GM21825 (cell line): ENCODE data around the gene SHLD1.

Experiments
- ATAC-seq: cut with Tn5 transposase; IDR thresholded peaks from one replicate; pipeline ENCODE4 v1.9.1; 2021; ENCODE audit warnings: mild to moderate bottlenecking, moderate library complexity; ENCODE audit not compliant: unreplicated experiment

SHLD1 gene

DNA sequence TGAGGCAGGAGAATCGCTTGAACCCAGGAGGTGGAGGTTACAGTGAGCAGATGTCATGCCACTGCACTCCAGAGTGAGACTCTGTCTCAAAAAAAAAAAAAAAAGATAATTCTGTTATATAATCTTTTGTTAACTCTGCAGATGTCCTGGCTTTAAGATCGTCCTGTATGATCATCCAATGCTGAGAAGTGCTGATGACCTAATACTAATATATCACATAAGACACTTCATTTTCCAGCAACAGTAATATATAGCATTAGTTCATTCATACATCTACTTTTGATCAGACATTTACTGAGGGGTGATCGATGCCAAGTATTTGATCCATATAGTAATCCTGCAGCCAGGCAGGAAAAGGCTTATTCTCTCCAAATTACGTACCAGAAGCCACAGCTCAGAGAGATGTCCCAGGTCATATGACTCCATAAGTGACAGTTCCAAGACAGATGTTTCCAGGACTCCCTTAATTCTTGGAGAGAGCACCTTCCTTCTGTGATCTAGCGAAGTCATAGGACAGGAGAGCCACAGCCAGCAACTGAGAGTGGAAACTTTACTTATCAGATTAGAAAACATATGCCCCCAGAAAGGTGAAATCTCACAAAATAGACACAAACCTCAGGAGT, 60.7 kb downstream of the SHLD1 start:
- ATAC-seq = no peak

DNA sequence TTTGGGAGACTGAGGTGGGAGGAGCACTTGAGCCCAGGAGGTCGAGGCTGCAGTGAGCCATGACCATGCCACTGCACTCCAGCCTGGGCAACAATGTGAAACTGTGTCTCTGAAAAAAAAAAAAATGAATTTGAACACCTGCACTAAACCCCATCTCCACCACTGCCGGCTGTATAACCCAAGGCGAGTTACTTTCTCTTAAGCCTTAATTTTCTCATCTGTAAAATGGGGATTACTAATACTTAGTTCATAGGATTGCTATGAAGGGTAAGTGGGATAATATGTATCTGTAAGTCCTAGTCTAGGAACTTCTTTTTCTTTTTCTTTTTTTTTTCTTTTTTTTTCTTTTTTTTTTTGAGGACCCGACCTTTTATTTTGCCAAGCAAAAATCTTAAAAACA, 61.5 kb downstream of the SHLD1 start:
- ATAC-seq = no peak

- no peak for ATAC-seq
These were observed 68.1 kb downstream of the SHLD1 start for GRCh38 chr20:5818346-5818681.

GRCh38 chr20:5820738-5821137, 70.5 kb downstream of the SHLD1 start:
- ATAC-seq = no peak

- ATAC-seq = no peak
These were observed 71.5 kb downstream of the SHLD1 start for GRCh38 chr20:5821627-5822215.

DNA sequence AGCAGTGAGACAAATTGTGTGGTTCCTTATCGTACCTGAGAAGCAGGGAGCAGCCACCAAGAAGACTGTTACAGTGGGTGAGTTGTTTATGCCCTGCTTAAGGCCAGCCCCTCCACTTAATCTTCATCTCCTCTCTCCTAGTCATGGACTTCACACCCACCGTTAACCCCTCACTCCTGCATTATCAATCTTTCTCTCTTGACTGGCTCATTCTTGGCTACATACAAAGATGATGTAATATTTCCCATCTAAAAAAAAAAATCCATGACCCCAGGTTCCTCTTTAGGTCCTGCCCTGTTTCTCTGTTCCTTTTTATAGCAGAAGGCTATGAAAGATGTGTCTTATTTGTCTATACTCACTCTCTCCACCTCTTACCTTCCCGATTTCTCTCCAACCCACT, 72.4 kb downstream of the SHLD1 start:
- ATAC-seq = no peak

GRCh38 chr20:5825130-5825719, 75.0 kb downstream of the SHLD1 start:
- ATAC-seq = no peak

DNA sequence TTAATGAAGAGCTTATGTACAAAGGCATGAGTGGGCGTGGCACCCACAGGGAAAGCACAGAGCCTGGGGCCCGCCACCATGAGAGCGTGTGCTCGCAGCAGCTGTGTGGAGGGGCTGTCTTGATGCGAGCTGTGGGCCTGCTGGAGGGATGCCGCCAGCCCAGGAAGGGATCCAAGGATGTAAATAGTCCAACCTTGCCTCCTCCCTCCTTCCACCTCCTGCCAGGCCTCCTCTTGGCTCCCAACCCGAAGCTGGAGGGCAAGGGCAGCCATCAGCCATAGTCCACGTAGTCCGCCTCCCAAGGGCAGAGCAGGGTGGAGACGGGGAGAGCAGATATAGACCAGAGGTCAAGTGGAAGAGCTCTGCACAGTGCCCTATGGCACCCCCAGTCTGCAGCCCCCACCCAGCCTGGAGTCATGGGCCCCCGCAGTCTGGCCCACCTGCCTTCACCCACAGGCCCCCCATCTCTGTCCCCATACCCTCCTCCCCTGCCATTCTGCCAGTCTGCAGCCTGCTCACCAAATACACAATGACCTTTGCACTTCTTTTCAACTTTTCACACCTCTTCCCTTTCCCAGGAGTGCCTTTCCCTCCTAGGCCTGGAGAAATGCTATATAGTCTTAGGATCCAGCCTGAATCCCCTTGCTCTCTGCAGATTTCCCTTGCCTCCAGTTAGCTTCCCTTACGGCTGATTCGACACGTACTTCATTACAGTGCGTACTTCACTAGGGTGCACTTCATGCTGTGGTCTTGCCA, 77.1 kb downstream of the SHLD1 start:
- ATAC-seq = no peak

DNA sequence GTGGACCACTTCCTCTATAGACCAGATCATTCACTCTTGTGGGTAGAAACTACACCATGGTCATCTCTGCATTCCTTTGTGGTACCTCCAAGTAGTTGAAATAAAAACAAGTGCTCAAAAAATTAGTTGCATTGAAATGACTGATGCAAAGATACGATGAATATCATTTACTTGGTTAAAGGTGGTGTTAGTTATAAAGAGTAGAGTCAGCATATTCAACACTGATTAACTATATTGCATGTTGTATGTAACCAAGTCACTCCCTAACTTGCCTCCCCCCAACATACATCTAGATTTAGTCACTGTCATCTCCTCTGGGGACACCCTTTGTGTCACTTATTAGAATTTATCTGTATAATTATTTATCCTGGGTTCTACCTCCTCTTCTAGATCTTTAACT, 77.7 kb downstream of the SHLD1 start:
- ATAC-seq = no peak

DNA sequence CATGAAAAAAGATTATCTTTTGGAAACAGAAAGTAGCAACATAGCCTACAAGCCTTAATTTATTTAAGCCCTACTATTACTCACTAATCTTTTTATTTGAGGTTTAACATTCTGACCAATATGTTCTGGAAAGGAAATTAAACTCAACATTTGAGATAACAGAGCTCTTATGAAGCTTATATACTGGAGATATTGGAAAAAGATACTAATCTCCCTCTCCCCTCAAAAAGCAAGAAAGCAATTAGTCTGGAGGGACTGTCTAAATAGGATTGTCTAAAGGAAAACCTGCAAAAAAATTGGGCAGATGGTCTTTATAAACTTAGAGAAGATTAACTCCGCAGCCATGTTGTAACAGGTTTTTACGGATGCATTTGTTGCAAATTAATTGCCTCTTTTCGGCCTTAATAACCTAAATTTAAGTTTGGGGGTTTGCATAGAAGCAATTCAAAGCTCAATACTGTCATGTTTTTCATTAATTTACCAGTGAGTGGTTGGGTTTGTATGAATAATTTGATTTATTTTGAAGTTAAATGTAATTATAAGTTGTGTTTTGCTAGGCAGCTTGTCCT, 79.1 kb downstream of the SHLD1 start:
- ATAC-seq = no peak

DNA sequence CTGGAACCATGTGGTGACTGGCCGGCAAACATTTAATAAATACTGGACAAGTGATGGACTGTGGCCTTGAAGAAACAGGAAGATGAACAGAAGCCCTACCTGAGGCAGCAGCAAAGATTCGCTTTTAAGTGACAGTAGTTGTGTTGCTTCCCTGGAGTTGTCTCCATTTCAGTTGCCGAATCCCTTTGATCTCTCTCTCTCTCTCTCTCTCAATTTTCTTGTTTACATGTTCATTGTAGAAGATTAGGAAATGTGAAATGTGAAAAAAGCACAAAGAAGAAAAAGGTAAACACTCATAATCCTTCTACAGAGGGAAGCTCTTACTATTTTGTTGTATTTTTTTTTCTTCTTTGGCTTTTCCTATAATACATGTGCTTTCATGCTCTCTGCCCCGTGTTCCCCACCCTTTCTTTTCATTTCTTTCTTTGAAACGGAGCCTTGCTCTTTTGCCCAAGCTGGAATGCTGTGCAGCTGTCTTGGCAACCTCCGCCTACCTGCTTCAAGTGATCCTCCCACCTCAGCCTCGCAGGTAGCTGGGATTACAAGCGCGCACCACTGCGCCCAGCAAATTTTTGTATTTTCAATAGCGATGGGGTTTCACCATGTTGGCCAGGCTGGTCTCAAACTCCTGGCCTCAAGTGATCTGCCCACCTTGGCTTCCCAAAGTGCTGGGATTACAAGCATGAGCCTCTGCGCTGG, 81.5 kb downstream of the SHLD1 start:
- ATAC-seq = no peak

DNA sequence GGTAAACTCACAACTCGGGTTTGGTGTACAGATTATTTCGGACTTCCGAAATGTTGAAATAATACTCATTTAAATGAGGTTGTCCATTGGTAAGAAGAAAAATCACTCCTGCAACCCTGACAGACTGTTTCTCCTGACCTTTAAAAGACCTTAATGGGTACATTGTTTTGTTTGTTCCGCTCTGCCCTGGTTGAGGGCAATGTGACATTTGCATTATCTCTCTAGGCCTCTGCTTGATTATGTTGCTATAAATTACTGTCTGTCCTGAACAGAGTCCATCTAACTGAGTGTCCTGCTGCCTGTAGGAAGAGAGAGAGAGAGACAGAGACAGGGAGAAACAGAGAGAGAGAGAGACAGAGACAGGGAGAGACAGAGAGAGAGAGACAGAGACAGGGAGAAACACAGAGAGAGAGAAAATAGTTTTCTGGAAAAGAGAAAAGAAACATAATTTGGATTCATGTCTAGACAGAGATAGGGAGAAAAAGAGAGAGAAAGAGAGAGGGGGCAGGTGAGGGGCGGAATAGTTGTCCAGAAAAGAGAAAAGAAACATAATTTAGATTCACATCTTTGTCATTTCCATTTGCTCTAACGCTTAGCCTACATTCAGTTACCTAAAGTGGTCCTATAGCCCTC, 83.2 kb downstream of the SHLD1 start:
- no peak for ATAC-seq

DNA sequence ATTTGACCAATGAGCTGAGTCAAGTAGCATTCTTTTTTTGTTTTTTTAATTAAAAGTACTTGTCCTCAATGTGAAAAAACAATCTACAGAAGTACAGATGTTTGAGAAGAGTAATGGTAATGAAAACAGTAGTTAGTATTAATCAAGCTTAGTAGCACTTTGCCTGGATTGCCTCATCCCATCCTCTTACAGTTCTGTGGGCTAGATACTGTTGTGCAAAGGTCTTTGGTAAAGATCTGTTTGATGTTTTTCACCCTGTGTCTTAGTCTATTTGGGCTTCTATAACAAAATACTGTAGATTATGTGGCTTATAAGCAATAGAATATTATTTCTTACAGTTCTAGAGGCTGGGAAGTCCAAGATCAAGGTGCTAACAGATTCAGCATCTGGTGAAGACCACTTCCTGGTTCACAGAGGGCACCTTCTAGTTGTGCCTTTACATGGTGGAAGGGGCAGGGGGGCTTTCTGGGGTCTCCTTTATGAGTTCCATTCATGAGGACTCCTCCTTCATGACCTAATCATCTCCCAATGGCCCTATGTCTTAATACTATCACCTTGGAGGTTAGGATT, 84.3 kb downstream of the SHLD1 start:
- ATAC-seq = no peak

- ATAC-seq = no peak
These were observed 85.2 kb downstream of the SHLD1 start for GRCh38 chr20:5835321-5835821.

DNA sequence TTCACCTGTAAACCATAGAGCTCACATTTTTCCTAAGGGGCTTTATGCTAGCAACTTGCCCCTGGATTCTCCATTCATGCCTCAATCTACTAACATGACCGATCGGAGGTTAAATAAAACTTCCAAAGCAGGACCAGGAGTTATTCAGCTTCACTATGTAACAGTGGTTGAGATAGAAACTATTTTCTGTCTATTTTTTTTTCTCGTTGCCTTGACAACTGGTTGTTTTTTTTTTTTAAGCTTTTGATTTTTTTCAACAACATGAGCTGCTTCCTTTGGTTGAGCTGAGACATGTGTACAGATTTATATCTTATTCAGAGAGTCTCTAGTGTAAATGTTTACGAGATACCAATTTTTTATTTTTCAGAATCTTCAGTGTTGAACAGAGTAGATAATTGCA, 85.7 kb downstream of the SHLD1 start:
- ATAC-seq = no peak

DNA sequence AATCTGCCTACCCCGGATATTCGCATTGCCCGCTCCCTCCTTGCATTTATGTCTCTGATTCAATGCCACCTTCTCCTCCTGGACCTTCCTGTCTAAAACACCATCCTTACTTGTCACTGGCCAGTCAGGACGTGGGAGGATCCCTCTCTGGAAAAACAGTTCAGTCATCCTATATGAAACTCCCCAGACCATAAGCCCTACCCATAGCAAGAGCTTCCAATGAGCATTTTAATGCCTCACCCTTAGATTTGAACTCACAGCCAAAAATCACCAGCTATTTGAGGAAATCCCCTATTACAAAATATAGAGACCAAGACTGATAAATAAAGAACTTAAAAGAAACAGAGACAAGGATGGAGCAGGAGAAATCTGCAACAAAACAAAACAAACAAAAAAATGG, 86.4 kb downstream of the SHLD1 start:
- ATAC-seq = no peak

DNA sequence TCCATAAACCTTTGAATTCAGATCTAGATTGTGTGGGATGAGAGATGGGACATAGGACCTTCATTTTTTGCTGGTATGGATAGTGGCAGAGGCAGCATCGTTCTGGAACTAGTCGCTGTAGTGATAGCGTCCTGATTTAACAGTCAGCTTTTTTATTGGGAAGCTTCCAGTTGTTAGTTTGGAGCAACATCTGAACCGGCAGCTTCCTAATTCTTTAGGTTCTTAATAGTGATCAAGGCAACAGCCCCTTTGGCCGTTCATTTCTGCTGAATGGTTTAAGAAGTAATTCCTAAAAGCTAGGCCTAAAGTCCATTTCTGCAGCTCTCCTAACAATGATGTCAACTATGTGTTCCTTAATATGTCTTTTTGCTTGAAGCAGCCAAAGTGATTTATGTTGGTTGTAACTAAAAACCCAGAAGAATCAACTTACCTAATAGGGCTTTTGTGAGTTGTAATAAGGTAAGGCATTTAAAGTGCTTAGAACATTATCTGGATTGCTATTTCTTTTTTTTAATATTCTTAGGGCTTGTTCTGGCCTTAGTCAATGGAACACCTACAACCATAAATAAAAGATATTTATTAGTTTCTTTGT, 90.3 kb downstream of the SHLD1 start:
- ATAC-seq = no peak

- no peak for ATAC-seq
These were observed 91.3 kb downstream of the SHLD1 start for GRCh38 chr20:5841522-5841921.

DNA sequence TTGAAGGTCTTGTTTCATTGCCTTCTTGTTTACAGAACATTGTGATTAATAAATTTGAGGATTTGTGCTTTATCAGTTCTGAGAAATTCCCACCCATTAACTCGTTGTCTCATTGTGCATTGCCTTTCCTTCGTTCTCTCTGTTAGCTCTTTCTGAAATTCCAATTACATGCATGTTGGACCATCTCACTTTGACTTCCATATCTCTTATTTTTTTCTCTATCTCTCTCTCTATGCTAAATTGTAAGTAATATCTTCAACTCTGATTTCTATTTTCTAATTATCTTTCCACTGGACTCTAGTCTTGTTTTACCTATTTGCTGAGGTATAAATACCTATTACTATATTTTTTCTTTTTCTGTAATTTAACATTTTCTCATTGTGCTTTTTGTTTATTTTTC, 92.3 kb downstream of the SHLD1 start:
- no peak for ATAC-seq

GRCh38 chr20:5843054-5843592, 92.9 kb downstream of the SHLD1 start:
- peak; percentile 63 for ATAC-seq
